HG03469 (cell line): ENCODE data around the gene SSBP3.
"Not testable (repeated sequence)": the region's sequence is repeated elsewhere in the genome, so short reads cannot be mapped to it uniquely, and the experiment has no call there.

ENCODE experiments used
- ATAC-seq: cut with Tn5 transposase; IDR thresholded peaks from one replicate; pipeline ENCODE4 v1.9.1; 2021; ENCODE audit warnings: mild to moderate bottlenecking, moderate library complexity, moderate number of reproducible peaks; ENCODE audit not compliant: unreplicated experiment

Gene SSBP3

GRCh38 chr1:54228638-54229079, 177.5 kb downstream of the SSBP3 start:
- ATAC-seq = no peak

DNA sequence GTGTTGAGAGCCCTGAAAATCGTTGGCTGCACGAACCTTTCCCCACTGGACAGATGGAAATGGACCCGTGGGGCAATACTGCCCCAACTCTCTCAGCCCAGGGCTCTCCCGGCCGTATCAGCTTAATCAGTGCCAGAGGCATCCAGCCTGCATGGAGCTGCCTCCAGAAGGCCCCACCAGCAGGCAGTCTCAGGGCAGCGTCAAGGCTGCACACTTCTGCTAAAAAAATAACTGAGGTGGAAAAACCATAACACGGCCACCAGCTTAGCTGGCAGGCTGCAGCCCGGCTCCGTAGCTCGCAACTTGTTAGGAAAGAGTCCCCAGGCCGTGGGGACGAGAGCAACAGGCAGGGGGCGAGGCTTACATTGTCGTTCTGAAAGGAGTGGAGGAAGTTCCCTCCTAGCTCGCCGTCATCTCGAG, 178.3 kb downstream of the SSBP3 start:
- no peak for ATAC-seq

- no peak for ATAC-seq
Observed at GRCh38 chr1:54227091-54227602, 179.0 kb downstream of the SSBP3 start.

- ATAC-seq = no peak
Observed at GRCh38 chr1:54225986-54226559, 180.1 kb downstream of the SSBP3 start.

DNA sequence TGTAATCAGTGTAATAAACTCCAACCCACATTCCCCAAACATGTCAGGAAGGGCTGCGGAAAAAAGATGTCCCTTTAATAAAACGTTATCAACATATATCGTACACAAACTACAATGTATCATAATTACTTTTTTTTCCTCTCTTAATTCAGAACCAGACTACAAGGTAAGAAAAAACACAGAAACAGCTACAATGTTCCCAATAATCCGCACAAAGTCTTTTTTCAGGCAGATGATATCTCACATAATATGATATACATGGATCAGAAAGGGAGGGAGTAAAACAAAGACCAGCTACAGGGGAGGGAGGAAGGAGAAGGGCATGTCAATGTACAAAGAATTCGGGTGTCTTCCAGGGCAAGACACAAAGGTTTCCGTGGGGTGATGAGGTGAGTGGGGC, 180.8 kb downstream of the SSBP3 start:
- ATAC-seq = no peak

DNA sequence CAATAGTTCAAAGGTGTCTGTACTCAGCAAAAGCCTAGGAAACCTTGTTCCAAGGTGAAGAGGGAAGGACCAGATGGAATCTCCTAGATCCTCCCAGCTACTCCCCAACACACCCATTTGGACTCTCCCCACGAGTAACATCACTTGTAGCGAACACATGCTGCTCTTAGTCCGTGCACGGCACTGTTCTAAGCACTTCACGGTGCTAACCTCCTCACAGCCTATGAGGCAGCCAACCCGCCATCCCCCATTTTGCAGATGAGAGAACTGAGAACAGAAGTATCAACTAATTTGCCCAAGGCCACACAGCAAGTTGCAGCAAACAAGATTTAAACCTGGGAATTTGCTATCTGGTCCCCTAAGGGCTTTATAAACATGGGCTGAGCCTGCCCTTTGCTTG, 182.0 kb downstream of the SSBP3 start:
- ATAC-seq = no peak

DNA sequence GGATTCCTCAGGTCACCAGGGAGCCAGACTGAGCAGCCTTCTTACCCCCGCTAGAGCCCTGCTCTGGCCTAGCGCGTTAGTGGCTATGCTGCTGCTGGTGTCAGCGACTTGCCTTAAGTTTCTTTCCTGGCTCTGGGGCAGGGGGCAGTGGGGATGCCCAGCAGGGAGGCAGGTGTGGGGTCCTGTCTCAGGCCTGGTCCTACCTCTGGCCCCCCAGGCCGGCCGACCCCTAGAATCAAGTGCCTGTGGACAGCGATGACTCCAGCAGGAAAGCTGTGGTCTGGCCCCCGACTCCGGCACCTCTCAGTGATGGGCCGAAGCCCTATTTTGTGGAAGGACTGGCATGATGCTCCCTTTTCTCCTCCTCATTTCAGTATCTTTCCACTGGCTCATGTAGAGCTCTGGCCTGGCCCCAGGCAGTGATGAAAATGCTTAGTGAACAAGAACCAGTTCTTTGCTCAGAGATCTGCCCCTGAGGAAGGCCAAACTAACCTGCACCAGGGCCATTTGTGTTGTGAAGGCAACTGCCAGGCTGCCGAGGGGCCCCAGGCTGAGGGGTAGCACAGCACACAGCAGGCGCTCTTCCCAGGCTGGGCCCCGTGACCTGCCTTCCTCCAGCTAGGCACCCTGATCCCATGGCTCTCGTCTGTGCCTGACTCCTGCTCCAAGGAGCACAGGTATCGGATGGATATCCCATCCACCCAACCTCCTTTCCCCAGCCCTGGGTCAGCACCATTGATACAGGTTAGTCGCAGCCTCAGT, 182.6 kb downstream of the SSBP3 start:
- ATAC-seq = no peak

GRCh38 chr1:54222711-54223110, 183.5 kb downstream of the SSBP3 start:
- ATAC-seq = no peak

DNA sequence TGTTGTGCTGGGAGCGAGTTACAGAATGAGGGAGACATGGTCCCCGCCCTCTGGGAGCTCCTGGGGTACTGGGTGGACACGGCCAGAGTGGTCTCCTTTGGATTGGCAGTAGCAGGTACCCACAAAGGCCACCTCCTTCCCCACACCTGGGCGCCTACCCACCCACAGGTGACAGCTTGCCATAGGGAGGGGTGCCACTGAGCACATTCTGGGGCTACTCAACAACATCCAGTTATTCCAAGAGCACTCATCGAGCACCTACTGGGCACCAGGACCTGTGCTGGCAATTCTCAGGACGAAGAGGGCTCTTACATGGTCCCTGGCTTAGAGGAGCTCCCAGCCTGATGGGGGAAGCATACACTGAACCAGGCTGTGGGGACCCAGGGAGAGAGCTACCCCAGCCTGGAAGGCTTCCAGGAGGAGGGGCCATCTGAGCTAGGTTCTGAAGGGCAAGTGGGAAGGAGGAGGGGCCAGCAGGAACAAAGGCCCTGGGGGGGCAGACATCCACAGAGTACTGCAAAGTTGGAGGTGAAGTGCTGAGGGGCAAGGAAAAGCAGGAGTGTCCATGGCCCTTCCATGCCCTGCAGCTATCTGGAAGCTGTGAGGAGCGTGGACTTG, 184.2 kb downstream of the SSBP3 start:
- no peak for ATAC-seq

DNA sequence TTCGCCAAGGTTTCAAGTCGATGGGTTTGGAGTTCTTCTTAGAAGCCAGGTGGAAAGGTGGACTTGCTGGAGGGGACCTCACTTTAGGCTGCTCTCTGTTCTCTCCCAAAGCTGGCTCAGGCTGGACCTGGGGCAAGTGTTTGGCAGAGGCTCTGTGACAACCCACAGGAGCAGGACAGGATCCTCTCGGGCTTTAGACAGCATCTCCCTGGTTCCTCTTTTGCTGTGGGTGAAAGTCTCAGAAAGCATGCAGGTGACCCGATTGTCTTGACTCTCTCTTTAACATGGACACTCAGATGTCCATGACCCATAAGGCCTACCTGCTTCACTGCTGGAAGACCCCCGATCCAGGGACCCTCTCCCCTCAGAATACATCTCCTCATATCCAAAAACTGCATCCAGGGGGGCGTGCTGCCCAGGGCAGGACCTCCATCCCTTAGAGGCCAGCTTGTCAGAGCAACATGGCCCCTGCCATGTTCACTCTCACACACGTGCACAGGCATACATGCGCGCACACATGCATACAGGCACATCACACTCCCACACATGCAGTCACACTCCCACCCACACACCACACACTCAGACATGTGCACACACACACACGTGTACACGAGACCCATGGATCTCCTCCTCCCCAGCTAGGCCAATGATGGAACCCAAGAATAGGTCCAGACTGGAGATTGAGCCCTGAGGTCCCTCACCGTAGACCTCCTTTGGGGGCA, 184.9 kb downstream of the SSBP3 start:
- ATAC-seq = no peak

- no peak for ATAC-seq
Observed at GRCh38 chr1:54220004-54220811, 186.0 kb downstream of the SSBP3 start.

DNA sequence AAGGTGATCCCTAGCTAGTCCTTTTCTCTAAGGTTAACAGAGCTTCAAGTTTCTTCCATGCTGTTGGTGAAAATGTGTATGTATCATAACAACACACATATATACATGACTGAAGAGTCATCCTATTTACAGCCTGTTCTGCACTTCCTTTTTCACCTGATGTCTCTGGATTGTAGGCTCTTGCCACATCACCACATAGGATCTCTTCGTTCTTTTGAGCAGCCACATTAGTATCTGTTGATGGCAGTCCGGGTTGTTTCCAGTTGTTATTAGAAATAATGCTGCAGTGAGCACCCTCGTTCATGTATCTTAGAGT, 186.5 kb downstream of the SSBP3 start:
- no peak for ATAC-seq

DNA sequence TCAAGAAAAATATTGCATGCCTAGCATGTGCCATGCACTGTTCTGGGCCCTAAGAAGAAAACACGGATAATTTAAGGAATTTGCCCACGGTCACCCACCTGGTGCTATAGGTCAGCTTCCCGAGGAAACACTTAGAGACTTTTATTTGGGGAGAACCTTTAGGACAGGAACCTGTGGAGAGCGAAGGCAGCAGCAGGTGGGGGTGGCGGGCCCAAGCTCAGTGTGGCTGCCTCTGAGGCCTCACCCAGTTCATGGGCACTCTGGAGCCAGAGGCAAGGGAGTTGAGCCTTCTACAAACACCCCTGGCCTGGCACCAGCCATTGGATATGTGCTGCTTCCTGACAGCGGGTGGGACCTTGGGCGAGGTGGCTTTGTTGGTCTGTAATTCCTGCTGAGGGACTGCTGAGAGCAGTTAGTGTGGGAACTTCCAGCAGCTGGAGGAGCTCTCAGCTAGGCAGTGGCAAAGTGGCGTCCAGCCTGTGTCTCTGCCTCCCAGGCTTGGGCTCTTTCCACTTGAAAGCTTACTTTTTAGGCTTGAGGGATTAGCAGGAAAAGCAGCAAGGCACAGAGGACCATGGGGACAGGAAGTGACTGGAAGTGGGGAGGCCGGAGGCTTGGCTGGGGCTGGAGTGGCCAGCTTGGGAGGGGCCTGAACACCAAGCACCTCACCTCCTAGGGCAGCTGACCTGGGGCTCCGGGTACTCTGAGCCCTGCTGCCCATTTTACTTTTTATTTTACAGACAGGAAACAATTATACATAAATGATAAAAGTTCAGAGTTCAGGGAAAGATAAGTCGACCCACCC, 187.1 kb downstream of the SSBP3 start:
- no peak for ATAC-seq

DNA sequence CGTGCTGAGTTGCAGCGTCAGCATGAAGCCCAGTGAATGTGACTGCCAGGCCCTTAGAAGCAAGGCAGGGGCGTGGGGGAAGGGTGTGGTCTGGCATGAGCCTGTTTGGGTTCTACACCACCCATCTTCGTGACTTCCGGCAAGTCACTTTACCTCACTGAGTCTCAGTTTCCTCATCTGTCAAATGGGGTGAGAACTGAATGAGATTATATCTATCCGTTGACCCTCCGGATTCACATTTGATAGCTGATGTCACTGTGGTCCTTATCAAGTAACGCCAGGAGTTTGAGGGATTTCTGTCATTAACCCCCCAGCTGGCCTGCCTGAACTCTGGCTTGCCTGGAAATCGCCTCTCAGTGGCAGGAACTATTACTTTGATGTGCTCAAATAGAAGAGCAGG, 190.7 kb downstream of the SSBP3 start:
- ATAC-seq = no peak

DNA sequence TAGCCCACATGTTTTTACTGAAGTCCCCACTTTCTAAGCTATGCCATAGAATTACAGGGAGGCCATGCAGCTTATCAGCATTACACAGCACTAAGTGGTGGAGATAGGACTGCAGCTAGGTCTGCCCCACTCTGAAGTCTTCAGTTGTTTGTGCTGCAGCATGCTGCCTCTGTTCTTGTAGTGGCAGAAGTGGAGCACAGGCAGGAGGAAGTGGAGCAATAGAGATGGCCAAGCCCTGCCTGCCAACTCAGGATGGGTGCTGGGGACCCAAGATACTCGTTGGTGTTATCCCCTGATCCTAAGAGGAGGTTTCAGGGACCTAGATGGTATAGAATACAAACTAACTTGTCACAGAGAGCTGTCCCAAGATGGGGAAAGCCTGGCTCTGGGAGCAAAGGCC, 193.3 kb downstream of the SSBP3 start:
- ATAC-seq = no peak

- ATAC-seq = not testable (repeated sequence)
Observed at GRCh38 chr1:54207896-54208295, 198.3 kb downstream of the SSBP3 start.

GRCh38 chr1:54207287-54207686, 198.9 kb downstream of the SSBP3 start:
- ATAC-seq = no peak

DNA sequence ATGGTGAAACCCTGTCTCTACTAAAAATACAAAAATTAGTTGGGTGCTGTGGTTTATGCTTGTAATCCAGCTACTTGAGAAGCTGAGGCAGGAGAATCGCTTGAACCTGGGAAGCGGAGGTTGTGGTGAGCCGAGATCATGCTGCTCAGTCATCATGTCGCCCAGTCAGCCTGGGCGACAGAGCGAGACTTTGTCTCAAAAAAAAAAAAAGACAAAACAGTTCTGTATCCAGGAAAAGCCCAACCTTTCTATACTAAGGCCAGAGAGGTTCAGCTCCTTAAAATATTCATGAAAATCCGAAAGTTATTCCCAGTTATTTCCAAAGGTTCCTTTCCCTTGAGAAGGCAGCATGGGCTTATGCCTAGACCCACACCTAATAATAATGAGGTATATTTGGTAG, 202.0 kb downstream of the SSBP3 start:
- no peak for ATAC-seq

GRCh38 chr1:54200519-54200997, 205.6 kb downstream of the SSBP3 start:
- no peak for ATAC-seq
